MM.1S (cell line): Measurements from ENCODE around the gene WWC2.

Experiments used
- CTCF ChIP-seq: fragments of 300-600 bp; sonication (generic); IDR thresholded peaks from 2 replicates; pipeline ENCODE4 v1.5.1; 2016; ENCODE audit warnings: antibody characterized with exemption, low read length, mixed read lengths
- EZH2 ChIP-seq: fragments of 300-600 bp; sonication (generic); optimal IDR thresholded peaks from 2 replicates; pipeline ENCODE3; 2017; ENCODE audit warnings: low read depth, mild to moderate bottlenecking, antibody characterized with exemption, low read length, mixed read lengths
- EZH2phosphoT487 ChIP-seq: fragments of 300-600 bp; sonication (generic); IDR thresholded peaks from 2 replicates; pipeline ENCODE4 v1.6.1; 2018; ENCODE audit warnings: antibody characterized with exemption, low read length

GRCh38 chr4:183144787-183145186, 45.7 kb downstream of the WWC2 start:
- no peak for TF ChIP-seq EZH2
- TF ChIP-seq CTCF: no peak
- TF ChIP-seq EZH2phosphoT487: no peak
